Measurements from ENCODE around the gene FNDC1.

GRCh38 chr6:159304641-159305040, 135.4 kb downstream of the FNDC1 start:
- TF ChIP-seq CTCF (conservative IDR thresholded peaks at IDR 0.05; ENCODE audit: low read depth, low read length) (no peak), EZH2phosphoT487 (IDR thresholded peaks at IDR 0.05; ENCODE audit: borderline replicate concordance, low read length) (no peak), EZH2 (IDR thresholded peaks at IDR 0.05; ENCODE audit: low read length, unreplicated experiment) (no peak)
